ENCODE measurements around the gene HYAL1.
"Not testable (repeated sequence)": the region's sequence is repeated elsewhere in the genome, so short reads cannot be mapped to it uniquely, and the experiment has no call there.

HYAL1 gene

GRCh38 chr3:50318163-50318562, 14.8 kb upstream of the HYAL1 start:
- no peak for FAIRE-seq

DNA sequence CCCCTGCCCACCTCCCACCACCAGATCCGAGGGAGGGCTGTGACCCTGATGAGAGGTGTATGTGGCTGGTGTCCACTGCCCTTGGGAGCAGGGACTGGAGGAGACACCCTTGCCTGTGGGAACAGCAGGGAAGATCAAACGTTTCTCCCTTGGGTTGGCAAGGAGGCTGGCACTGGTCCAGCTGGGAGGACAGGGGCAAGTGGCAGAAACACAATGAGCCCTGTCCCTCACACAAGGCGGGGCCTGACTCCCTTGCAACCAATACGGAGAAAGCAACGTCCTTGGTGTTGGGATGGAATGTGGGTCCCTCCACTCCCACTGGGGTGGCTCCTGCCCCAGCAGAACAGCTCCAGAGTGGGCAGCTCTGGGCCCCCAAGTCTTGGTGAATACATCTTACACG, 13.9 kb upstream of the HYAL1 start:
- FAIRE-seq, result no peak

DNA sequence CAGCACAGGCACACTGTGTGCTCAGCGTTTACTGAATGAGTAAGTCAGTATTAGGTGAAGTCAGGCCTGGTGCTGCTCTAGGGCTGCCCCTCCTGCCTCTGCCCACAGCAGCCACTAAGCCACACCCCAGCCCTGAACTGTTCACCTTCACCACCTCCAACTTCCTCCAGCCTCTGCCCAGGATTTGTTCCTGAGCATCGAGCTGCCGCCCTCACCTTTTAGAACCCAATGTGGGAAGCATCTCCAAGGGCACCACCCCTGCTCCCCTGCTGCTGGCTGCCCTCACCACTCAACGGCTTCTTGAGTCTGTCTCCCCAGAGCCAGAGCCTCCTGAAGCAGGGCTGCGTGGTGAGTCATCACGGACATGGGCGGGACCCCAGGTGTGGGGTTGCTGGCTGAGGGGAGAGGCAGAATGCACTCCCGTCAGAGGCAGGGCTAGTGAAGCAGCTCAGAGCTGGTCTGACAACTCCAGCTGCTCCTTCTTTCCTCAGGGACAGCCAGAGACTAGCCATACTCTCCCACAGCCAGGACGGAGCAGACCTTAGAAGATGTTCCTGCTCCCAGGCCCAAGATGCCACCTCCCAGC, 13.4 kb upstream of the HYAL1 start:
- no peak for FAIRE-seq

DNA sequence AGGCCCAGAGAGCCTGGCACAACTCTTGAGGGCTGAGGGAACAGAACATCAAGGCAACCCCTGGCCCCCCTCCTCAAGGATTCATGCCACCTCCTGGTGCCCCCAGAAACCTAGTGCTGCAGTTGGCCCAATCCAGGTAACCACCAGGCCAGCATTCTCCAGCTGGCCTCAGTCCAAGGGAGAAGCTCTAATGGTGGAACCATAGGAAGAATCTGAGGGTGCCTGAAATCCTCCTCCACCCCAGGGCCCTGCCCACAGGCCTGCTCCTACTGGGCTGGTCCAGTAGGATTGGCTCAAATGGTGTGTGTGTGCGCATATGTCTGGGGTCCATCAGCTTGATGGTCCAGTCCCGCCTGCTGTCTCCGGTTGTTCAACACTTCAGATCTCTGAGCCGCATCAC, 11.4 kb upstream of the HYAL1 start:
- no peak for FAIRE-seq

DNA sequence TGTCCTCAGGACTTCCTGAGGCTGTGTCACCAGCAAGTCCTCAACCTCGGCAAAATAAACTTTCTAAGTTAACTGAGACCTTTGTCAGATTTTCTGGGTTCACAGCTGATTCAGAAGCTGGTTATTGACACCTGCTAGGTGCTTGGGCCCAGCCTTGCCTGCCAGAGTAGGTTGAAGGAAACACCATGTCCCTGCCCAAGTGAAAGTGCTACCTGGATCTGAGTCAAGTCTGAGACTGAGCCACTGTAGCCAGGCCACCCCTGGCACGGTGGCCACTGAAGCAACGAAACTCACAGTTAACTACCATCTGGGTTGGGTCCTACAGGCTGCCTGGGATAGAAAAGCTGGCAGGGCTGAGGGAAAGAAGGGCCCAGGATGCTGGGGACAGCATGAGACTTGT, 11.0 kb upstream of the HYAL1 start:
- no peak for FAIRE-seq

- FAIRE-seq, result not testable (repeated sequence)
Measured at GRCh38 chr3:50312041-50312440, 8.7 kb upstream of the HYAL1 start.

GRCh38 chr3:50304601-50305000, 1.2 kb upstream of the HYAL1 start:
- FAIRE-seq, result no peak

GRCh38 chr3:50302095-50303012, 1.0 kb downstream of the HYAL1 start:
- FAIRE-seq, result no peak

DNA sequence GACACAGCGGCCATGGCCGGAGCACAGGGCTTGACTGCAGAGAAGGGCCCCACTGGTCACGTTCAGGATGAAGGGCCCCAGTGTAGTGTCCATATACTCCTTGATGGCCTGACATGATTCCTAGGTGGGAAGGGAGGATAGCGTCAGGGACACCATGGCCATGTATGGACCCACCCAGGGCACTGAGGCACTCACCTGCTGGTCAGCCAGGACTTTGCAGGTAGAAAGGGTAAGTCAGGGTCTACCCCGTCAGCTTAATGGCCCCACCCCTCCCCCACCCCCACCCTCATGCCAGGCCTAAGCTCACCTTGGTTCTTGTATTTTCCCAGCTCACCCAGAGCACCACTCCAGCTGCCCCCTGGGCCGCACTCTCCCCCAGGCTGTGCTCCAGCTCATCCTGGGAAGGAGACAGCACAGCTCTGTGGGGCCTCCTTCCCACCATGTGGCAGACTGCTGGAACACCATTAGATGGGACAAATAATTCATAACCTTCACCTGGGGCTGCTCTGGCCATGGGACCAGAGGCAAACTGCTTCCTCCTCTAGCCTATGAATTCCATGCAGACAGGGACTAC, 2.6 kb downstream of the HYAL1 start:
- FAIRE-seq, result no peak

GRCh38 chr3:50299929-50300680, 3.3 kb downstream of the HYAL1 start:
- no peak for FAIRE-seq

DNA sequence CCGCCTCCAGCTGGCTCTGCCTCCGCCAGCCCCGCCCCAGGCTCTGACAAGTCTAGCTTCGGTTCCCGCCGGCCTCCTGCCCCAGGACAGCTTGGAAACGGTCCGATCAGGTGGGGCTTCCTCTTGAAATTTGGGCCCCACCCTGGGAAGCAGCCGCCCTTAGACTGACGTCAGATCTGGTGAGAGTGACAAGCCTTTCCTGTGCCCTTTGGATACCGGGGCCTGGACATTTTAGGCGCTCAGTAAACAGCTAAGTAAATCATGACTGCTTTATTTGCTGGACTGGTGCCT, 3.8 kb downstream of the HYAL1 start:
- FAIRE-seq, result peak; percentile 97

DNA sequence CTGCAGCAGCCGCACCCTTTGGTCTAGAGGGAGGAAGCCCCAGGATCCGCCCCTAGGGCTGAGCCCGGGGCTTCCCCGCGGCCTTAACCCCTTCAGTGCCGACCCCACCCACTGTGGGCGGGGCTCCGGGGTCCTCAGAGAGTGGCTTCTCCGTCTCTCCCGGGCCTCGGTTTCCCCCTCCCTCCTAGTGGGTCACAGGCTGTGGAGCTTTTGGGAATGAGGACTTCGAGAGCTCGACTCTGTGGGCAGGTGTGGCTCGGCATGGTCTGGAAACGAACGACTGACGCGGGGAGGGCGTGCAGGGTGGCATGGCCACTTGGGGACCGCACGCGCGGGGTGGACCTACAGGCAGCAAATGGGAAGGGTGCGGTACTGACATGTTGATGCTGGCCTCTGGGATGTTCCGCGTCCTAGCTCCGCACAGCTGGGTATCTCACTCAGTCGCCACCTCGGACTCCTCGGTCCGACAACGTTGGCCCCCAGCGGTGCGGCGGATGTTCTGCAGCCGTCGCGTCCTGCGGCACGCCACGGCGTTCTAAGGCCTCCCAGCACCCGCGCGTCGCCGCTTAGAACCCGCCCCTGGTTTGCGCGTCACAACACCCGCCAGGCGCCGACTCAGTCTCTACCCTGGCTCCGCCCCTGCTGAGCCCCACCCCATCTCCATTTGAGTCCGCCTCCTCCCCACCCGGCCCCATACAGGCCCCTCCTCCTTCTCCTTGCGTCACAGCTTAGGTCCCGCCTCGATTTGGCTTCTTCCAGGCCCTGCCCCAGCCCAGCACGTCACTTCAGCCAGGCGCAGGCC, 4.3 kb downstream of the HYAL1 start, which contains the start of the genes HYAL3 and NAA80:
TSS of gene HYAL3 (minus strand) at position 570 of the 802 bp plus-strand sequence. CDS start 3,803 bp downstream, outside the sequence.
TSS of gene NAA80 (minus strand) at position 570 of the 802 bp plus-strand sequence. CDS start 1,942 bp downstream, outside the sequence.
- FAIRE-seq, result no peak

DNA sequence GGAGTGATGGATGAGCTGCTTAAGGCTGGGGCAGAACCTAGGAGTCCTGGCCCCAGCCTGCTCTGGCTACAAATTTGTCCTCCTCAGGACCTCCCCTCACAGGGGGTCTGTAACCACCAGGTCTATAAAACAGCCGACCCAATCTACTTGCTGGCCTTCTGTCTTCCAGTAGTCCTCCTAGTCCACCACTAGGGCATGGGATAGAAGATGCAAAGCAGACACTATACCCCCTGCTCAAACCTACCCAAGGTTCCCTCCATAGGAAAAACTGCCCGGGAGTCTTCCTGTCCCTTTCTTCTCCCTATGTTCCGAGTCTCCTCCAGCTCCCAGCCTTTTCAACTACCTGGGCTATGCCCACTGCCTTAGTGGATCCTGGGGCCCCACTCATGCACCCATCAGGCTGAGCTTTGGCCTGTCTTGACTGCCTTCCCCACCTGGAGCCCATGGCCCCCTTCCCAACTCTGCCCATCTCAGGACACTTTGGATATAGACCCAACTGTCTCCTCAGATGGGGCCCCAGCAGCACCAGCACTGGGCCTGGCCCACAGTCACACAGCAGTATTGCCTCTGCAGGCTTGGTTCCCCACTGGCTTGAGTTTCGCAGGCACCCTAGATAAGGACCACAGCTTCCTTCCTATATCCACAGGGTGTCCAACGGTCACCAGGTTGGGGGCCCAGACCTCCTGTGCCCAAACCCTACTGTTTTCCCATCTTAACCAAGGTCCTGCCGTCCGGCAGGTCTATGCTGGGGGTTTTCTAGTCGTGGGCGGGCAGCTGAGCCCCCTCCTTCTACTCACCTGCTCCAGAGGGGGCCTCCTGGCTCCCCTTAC, 5.3 kb downstream of the HYAL1 start:
- FAIRE-seq, result no peak

GRCh38 chr3:50297384-50297775, 6.0 kb downstream of the HYAL1 start:
- no peak for FAIRE-seq

DNA sequence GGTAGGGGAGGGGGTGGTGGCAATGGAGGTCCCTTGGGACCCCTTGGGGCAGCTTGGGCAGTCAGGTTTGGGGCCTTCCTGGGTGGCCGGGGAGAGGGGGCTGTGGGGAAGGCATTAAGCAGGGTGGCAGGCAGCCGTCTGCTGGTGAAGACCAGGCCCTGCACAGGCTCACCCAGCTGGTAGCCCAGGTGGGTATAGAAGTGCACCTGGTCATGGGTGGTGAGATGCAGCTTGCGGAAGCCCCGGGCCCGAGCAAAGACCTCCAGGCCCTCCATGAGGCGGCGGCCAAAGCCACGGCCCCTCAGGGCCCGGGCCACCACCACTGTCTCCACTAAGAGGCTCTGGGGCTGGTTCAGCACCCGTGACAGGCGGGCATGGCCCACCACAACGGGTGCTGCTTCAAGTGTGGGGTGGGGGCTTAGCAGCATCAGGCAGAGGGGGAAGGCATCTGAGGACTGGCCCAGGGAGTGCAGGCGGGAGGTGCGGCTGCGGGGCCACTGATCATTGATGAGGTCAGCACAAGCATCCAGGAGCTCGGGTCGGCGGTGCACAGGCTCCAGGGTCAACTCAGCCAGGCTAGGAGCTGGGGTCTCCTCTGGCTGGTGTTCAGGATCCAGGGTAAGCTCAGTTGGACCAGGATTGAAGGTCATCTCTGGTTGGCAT, 6.5 kb downstream of the HYAL1 start:
- FAIRE-seq, result no peak

- FAIRE-seq, result no peak
Measured at GRCh38 chr3:50295553-50296431, 7.6 kb downstream of the HYAL1 start.

GRCh38 chr3:50294492-50295403, 8.6 kb downstream of the HYAL1 start:
- FAIRE-seq, result no peak

DNA sequence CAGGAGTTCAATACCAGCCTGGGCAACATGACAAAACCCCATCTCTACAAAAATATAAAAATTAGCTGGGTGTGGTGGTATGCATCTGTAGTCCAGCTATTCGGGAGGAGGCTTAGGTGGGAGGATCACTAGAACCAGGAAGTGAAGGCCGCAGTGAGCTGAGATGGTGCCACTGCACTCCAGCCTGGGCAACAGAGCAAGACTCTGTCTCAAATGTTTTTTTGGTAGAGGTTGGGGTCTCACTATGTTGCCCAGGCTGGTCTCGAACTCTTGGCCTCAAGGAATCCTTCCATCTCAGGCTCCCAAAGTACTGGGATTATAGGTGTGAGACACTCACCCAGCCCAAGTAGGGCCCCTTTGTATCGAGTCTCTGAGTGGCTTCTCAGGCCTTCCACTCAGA, 9.3 kb downstream of the HYAL1 start:
- no peak for FAIRE-seq

All from colon (tissue), 2 donors.